Measurements from ENCODE around the gene PARK7.
A peak's percentile ranks its signal among the peaks of the same experiment; 100 is the strongest.
"Not testable (repeated sequence)": the region's sequence is repeated elsewhere in the genome, so short reads cannot be mapped to it uniquely, and the experiment has no call there.

The PARK7 gene

GRCh38 chr1:7948960-7949359, 12.6 kb upstream of the PARK7 start:
- DNase-seq = peak; percentile 71

DNA sequence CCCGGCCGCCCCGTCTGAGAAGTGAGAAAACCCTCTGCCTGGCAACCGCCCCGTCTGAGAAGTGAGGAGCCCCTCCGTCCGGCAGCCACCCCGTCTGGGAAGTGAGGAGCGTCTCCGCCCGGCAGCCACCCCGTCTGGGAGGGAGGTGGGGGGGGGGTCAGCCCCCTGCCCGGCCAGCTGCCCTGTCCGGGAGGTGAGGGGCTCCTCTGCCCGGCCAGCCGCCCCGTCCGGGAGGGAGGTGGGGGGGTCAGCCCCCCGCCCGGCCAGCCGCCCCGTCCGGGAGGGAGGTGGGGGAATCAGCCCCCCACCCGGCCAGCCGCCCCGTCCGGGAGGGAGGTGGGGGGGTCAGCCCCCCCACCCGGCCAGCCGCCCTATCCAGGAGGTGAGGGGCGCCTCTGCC, 8.7 kb upstream of the PARK7 start:
- DNase-seq = not testable (repeated sequence)

GRCh38 chr1:7953850-7954609, 7.5 kb upstream of the PARK7 start:
- DNase-seq = peak; percentile 86

DNA sequence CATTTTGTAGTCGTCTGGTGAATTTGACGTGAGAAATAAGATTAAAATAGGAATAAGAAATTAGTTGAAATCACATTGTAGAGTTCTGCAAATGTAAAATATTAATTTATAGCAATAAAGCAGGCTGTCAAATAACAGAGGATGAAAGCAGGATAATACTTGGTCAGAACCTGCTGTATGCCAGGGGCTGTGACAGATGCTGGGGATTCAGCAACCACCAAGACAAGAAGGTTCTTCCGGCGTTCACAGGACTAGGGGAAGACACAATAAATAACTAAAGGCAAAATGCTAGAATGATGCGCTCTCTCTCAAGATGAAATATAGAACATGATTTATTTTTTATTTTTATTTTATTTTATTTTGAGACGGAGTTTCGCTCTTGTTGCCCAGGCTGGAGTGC, 6.8 kb upstream of the PARK7 start:
- no peak for DNase-seq

- DNase-seq = peak; percentile 11
Observed at GRCh38 chr1:7956218-7957032, 5.1 kb upstream of the PARK7 start.

GRCh38 chr1:7960165-7960564, 1.3 kb upstream of the PARK7 start:
- DNase-seq = no peak

GRCh38 chr1:7960867-7961215, 670 bp upstream of the PARK7 start:
- no peak for DNase-seq

DNA sequence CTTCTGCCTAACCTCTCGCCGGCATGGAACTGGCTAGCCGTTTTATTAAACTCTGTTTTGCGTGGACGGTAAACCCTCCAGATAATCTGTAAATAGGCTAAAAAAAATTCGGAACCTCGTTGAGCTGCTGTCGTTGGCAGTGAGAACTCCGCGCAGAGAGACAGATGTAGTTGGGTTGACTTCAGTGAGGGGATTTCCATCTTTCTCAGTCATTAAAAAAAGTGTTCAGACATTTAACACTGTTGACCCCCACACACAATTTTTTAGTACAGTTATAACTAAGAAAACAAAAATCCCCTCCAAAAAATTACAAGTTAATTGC, 464 bp downstream of the PARK7 start:
- DNase-seq = no peak

GRCh38 chr1:7962636-7963377, 1.3 kb downstream of the PARK7 start:
- DNase-seq = no peak

DNA sequence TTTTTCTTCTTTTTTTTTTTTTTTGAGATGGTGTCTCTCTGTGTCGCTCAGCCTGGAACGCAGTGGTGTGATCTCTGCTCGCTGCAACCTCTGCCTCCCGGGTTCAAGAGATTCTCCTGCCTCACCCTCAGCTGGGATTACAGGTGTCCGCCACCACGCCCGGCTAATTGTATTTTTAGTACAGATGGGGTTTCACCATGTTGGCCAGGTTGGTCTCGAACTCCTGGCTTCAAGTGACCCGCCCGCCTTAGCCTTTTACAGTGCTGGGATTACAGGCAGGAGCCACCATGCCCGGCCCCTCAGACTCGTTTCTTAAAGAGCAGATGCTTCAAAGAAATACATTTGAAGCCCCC, 1.8 kb downstream of the PARK7 start:
- DNase-seq = not testable (repeated sequence)

GRCh38 chr1:7963841-7964240, 2.3 kb downstream of the PARK7 start:
- DNase-seq = not testable (repeated sequence)

DNA sequence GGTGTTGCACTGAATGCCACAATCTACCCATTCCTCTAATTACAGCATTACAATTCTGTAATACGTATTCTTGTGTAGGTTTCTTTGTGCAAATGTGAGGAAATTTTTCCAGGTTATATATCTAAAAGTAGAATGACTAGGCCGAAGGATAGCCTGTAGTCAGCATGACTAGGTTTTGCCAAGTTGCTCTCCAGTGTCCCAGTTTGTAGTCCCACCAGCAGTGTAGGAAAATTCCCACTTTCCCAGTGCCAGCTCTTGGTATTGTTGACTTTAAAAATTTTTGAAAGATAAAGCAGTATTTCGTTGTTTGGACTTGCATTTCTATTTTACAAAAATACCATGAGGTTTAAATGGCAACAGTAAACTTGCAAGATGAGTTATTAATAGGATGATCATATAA, 3.0 kb downstream of the PARK7 start:
- no peak for DNase-seq

- DNase-seq = no peak
Observed at GRCh38 chr1:7967196-7967595, 5.7 kb downstream of the PARK7 start.

- DNase-seq = no peak
Observed at GRCh38 chr1:7967651-7968050, 6.1 kb downstream of the PARK7 start.

GRCh38 chr1:7970246-7970645, 8.7 kb downstream of the PARK7 start:
- DNase-seq = no peak

- DNase-seq = no peak
Observed at GRCh38 chr1:7971024-7971423, 9.5 kb downstream of the PARK7 start.

DNA sequence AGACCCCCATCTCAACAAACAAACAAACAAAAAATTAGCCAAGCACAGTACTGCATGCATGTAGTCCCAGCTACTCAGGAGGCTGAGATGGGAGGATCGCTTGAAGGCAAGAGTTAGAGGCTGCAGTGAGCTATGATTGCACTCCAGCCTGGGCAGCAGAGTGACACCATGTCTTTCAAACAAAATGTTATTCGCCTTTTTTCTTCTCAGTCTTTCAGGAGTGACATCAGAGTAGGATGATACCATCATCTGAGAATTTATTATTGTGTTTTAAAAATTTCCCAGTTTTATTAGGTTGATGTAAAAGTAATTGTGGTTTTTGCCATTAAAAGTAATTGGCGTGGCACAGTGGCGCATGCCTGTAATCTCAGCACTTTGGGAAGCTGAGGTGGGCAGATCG, 10.8 kb downstream of the PARK7 start:
- no peak for DNase-seq

- DNase-seq = no peak
Observed at GRCh38 chr1:7973086-7973485, 11.6 kb downstream of the PARK7 start.

- peak; percentile 90 for DNase-seq
Observed at GRCh38 chr1:7975212-7975865, 13.8 kb downstream of the PARK7 start.

- DNase-seq = no peak
Observed at GRCh38 chr1:7980984-7981383, 19.5 kb downstream of the PARK7 start.

GRCh38 chr1:7983086-7983778, 21.7 kb downstream of the PARK7 start:
- DNase-seq = no peak

DNA sequence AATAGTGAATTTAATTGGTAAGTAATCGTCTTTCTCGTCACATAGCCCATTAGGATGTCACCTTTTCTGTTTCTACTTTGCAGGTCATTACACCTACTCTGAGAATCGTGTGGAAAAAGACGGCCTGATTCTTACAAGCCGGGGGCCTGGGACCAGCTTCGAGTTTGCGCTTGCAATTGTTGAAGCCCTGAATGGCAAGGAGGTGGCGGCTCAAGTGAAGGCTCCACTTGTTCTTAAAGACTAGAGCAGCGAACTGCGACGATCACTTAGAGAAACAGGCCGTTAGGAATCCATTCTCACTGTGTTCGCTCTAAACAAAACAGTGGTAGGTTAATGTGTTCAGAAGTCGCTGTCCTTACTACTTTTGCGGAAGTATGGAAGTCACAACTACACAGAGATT, 23.3 kb downstream of the PARK7 start:
- no peak for DNase-seq

Measured in kidney glomerular epithelial cell (primary cell).